ENCODE data around the gene LRRC28. TPM values are rescaled to one million over a fixed set of nuclear protein-coding genes. Genes with fewer than 3 reads are reported as not detected.
A peak's percentile ranks its signal among the peaks of the same experiment; 100 is the strongest.

LRRC28 gene
- total and polyA plus RNA-seq, 9 of the 15 experiments (the other 6 are each of a cell fraction or from before 2014, with no cell fraction given) = 5.5 to 17.4 (median 7.9) TPM

DNA sequence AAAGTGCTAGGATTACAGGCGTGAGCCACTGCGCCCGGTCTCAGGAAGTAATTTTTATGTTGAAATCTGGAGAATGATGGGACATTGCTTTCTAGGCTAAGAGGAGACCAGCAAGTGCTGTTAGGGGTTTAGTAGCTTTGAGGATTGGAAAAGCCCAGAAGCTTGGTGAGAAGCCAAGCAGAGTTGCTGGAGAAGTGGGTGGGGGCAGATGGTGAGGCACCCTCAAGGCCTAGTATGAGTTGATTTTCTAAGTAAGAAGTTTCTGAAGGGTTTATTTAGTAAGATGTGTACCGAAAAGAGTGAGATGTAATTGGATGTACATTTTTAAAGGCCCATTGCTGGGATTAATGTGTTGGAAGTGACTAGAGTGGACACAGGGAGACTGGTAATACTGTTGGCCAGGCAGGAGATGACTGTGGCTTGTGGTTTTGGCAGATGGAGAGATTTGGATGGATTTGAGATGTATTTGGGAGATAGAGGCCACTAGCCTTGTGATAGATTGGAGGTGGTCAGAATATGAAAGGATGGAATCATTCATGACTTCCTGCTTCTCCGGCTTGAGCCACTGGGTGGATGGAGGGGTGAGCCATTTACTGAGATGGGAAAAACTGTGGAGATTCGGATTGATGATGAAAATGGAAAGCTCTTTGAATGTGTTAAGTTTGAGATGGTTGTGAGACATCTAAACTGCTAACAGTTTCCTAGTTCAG is 2.3 kb downstream of the LRRC28 start:
- Histone ChIP-seq H3K79me2 (ENCODE audit: control insufficient read depth, insufficient read depth, low read length) (no peaks in the 10 kb centered on the region), H3K4me2 (ENCODE audit: insufficient read depth, low read length) (no peak overlapping the region), H3K27ac (ENCODE audit: extremely low read depth, low read depth, low read length) (no peak overlapping the region), H2AFZ (ENCODE audit: low read depth, low read length) (no peak overlapping the region), H3K9ac (ENCODE audit: insufficient read depth in 1 of 2, low read depth in 2 of 2, low read length in 2 of 2) (no peak overlapping the region), H4K20me1 (replicated peaks; ENCODE audit: control insufficient read depth, insufficient read depth, low read length) (no peaks in the 10 kb centered on the region), H3K36me3 (ENCODE audit: control insufficient read depth, insufficient read depth, low read length) (no peaks in the 10 kb centered on the region), H3K4me1 (replicated peaks in 1 of 2; ENCODE audit: control insufficient read depth in 2 of 2, insufficient read depth in 2 of 2, low read length in 2 of 2) (peaks cover 0 to 4% of the 10 kb centered on the region in 2 experiments; a peak in 1 of 5 replicates), H3K9me3 (replicated peaks; ENCODE audit: control insufficient read depth, insufficient read depth, low read depth, low read length) (no peaks in the 10 kb centered on the region), H3K9me1 (ENCODE audit: control insufficient read depth, insufficient read depth, low read length) (no peaks in the 10 kb centered on the region), H3K27me3 (ENCODE audit: control insufficient read depth in 2 of 2, insufficient read depth in 2 of 2, low read length in 2 of 2) (no peaks in the 10 kb centered on the region), H3K4me3 (no peak overlapping the region)
- intact Hi-C loops (cut with micrococcal nuclease) (no loop called here), in situ Hi-C loops (cut with MboI) (no loop called here)
- POLR2A ChIA-PET = interaction anchor here (1.8 kb wide), 1 partner anchor 9 kb away, joined by 4 read pairs; no protein-coding TSS in a partner anchor
- no peak for DNase-seq (ENCODE audit: extremely low read depth in 1 of 4, low spot score in 3 of 4)
- no peak for FAIRE-seq
- CTCF ChIA-PET (ENCODE audit: low intra/inter-chr PET ratio) = no interaction called here
- no peak for ATAC-seq
- BruUV-seq (replicated peaks) = no TSS peak
- TF ChIP-seq ESRRA (IDR thresholded peaks at IDR 0.05; ENCODE audit: borderline replicate concordance, low read depth) = peak; percentile 71; the same call in 1 of the 2 replicates
- TF ChIP-seq, protein P1, sequence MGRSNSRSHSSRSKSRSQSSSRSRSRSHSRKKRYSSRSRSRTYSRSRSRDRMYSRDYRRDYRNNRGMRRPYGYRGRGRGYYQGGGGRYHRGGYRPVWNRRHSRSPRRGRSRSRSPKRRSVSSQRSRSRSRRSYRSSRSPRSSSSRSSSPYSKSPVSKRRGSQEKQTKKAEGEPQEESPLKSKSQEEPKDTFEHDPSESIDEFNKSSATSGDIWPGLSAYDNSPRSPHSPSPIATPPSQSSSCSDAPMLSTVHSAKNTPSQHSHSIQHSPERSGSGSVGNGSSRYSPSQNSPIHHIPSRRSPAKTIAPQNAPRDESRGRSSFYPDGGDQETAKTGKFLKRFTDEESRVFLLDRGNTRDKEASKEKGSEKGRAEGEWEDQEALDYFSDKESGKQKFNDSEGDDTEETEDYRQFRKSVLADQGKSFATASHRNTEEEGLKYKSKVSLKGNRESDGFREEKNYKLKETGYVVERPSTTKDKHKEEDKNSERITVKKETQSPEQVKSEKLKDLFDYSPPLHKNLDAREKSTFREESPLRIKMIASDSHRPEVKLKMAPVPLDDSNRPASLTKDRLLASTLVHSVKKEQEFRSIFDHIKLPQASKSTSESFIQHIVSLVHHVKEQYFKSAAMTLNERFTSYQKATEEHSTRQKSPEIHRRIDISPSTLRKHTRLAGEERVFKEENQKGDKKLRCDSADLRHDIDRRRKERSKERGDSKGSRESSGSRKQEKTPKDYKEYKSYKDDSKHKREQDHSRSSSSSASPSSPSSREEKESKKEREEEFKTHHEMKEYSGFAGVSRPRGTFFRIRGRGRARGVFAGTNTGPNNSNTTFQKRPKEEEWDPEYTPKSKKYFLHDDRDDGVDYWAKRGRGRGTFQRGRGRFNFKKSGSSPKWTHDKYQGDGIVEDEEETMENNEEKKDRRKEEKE (IDR thresholded peaks at IDR 0.05; ENCODE audit: borderline replicate concordance in 1 of 2, control insufficient read depth in 1 of 2, low read depth in 2 of 2, low read length in 1 of 2) = no peak
- WGBS (ENCODE audit: insufficient coverage, low coverage, missing lambda C conversion rate) = 39% methylated on average over 6 of the region's 6 CpGs

Data from K562 (cell line).